VCaP (cell line): ENCODE measurements around the gene MUC5B.

Source experiments
- H3K27ac ChIP-seq: fragments of 450-650 bp; 2 replicates; pipeline ENCODE4 v1.5.1; 2017
- TF ChIP-seq, protein P1 (sequence below): fragments of 450-650 bp; conservative IDR thresholded peaks from 2 replicates; pipeline ENCODE4 v1.5.1; 2017; ENCODE audit warnings: mild to moderate bottlenecking, moderate library complexity

MUC5B gene

DNA sequence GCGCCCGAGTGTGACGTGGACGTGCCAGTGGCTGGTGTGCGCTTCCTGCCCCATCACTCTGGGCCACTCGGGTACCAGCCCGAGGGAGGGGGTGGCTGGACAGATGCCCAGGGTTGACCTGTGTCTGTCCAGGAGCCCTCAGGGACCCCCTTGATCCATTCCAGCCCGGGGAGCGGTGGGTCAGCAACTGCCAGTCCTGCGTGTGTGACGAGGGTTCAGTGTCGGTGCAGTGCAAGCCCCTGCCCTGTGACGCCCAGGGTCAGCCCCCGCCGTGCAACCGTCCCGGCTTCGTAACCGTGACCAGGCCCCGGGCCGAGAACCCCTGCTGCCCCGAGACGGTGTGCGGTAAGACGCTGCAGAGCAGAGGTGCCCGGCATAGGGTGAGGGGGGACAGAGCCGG lies 34.5 kb downstream of the MUC5B start:
- H3K27ac ChIP-seq, result no peak overlapping the region
- TF ChIP-seq, protein P1, sequence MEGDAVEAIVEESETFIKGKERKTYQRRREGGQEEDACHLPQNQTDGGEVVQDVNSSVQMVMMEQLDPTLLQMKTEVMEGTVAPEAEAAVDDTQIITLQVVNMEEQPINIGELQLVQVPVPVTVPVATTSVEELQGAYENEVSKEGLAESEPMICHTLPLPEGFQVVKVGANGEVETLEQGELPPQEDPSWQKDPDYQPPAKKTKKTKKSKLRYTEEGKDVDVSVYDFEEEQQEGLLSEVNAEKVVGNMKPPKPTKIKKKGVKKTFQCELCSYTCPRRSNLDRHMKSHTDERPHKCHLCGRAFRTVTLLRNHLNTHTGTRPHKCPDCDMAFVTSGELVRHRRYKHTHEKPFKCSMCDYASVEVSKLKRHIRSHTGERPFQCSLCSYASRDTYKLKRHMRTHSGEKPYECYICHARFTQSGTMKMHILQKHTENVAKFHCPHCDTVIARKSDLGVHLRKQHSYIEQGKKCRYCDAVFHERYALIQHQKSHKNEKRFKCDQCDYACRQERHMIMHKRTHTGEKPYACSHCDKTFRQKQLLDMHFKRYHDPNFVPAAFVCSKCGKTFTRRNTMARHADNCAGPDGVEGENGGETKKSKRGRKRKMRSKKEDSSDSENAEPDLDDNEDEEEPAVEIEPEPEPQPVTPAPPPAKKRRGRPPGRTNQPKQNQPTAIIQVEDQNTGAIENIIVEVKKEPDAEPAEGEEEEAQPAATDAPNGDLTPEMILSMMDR, result no peak

DNA sequence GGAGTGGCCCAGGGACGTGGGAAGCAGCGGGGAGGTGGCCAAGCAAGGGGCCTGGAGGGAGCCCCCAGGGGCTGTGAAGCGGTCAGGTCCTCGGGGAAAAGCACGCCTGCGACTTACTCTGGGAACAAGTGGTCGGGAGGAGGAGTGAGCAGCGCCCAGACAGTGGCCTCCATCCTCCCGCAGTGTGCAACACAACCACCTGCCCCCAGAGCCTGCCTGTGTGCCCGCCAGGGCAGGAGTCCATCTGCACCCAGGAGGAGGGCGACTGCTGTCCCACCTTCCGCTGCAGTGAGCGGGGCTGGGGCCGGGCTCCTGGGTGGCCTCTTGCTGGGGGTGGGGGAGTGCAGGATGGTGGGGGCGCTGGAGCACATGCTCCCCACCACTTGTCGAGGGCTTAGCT lies 35.0 kb downstream of the MUC5B start:
- H3K27ac ChIP-seq, result no peak overlapping the region
- TF ChIP-seq, protein P1, result no peak

DNA sequence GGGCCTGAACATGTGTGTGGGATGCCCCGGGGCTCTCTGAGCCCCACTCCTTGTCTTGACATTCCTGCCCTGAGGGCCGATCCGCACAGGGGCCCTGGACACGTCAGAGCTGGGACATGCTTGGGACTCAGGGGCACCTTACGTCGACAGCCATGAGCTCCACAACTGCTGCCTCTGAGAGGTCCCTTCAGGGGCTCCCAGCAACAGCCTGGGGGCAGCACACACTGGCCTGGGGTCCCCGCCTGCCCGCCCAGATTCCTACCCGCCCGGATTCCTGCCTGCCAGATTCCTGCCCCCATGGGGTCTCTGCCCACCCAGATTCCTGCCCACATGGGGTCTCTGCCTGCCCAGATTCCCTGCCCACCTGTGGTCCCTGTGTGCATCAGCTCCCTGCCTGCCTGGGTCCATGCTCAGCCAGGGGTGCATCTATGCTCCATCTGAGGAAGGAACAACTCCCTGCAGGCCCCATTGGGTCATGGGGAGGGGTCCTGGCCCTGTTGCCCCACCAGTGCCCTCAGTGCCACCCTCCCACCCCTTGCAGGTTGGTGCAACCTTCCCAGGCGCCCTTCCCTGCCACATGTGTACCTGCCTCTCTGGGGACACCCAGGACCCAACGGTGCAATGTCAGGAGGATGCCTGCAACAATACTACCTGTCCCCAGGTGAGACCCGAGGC lies 35.7 kb downstream of the MUC5B start:
- TF ChIP-seq, protein P1, result no peak
- H3K27ac ChIP-seq, result no peak overlapping the region

DNA sequence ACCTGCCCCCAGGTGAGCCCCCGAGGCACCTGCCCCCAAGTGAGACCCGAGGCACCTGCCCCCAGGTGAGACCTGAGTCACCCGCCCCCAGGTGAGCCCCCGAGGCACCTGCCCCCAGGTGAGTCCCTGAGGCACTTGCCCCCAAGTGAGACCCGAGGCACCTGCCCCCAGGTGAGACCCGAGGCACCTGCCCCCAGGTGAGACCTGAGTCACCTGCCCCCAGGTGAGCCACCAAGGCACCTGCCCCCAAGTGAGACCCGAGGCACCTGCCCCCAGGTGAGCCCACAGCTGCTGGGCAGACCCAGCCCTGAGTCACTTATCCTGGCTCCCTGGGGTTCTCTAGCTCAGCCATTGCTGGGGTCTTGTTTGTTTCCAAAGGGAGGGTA lies 36.2 kb downstream of the MUC5B start:
- no peak overlapping the region for H3K27ac ChIP-seq
- TF ChIP-seq, protein P1, result no peak

DNA sequence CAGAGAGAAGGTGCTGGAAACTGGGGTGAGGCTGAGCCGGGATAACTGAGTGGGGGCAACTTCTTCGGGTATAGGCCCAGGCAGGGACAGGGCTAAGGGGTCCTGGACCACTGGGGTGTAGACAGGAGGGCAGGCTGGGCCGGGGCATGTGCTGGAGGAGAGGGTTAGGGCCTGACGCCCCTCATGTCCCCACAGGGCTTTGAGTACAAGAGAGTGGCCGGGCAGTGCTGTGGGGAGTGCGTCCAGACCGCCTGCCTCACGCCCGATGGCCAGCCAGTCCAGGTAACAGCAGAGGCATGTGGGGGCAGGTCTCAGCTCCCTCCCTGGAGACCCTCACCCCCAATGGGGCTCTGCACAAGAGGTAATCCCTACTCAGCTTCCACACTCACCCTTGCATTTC lies 36.7 kb downstream of the MUC5B start:
- no peak overlapping the region for H3K27ac ChIP-seq
- TF ChIP-seq, protein P1, result no peak

DNA sequence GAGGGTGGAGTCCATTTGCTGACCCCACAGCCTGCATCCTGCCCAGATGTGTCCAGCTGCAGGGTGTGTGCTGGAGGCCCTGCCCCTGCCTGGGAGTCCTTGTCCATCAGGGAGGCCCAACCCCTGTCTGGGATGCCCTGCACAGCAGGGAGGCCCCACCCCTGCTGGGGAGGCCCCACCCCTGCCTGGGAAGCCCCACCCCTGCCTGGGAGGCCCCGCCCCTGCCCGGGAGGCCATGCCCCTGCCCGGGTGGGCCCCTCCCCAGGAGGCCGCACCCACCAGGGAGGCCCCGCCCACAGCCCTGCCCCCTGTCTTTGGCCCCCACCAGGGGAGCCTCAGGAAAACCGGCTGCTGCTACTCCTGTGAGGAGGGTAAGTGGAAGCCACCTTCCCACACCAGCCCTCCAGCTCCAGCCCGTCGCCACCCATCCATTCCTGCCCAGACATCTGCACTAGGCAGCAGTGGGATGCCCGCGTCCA lies 37.2 kb downstream of the MUC5B start:
- TF ChIP-seq, protein P1, result no peak
- H3K27ac ChIP-seq, result no peak overlapping the region

DNA sequence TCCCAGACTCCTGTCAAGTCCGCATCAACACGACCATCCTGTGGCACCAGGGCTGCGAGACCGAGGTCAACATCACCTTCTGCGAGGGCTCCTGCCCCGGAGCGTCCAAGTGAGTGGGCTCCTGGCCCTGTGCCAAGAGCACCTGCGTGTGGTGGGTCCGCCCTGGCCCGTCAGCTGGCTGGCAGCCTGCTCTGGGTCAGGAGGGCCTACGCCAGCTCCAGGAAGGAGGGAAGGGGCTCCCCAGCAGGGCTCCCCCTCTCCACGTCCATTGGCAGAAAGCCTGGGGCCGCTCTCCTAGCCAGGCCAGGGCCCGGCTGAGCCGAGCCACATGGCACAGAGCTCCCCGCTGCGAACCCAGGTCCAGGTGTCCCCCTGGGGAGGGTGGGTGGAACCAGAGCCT lies 37.8 kb downstream of the MUC5B start:
- TF ChIP-seq, protein P1, result no peak

More for the DNA sequence above, 37.8 kb downstream of the MUC5B start:
- H3K27ac ChIP-seq, result no peak overlapping the region
